Measurements from ENCODE around the gene JPH3.

JPH3 gene

DNA sequence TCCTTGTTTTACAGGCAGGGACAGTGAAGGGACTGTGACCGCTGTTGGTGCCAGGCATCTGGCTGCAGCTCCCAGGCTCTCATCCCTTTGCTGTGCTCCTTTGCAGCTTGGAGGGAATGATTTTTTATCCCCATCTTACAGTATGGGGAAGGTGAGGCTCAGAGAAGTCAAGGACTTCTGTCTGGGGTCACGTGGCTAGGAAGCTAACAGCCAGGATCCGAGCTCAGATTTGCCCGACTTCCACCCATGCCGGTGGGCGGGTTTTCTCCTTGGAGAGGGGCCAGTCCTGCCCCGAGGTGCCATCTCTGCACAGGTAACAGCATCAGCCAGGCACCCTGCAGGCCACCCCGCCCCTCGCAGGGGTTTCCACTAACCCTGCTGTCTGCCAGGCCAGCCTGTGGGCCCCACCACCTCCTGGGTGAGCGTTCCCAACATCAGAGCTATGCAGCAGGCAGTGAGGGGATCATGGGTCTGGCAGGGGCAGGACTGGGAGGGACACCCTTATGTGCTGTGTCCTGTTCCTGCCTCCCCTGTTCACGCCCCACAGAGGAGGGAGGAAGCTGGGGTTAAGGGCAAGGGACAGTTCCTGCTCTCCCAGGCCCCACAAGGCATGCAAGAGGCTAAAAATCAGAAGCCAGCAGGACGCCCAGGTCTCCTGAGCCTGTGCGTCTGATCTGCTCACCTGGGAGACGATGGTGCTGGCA, 25.4 kb downstream of the JPH3 start:
- H3K9me3 Mint-ChIP-seq: peaks cover 29% of the 10 kb centered on the region
- H3K27me3 Mint-ChIP-seq (ENCODE audit: low read depth, poor library complexity): peaks cover 20% of the 10 kb centered on the region
- DNase-seq: no peak
- no peak overlapping the region for H3K4me3 Mint-ChIP-seq
- H3K27ac Mint-ChIP-seq: no peak overlapping the region
- no peaks in the 10 kb centered on the region for H3K4me1 Mint-ChIP-seq
- peaks cover 16% of the 10 kb centered on the region for H3K36me3 Mint-ChIP-seq (ENCODE audit: low read depth)
- TF ChIP-seq CTCF (IDR thresholded peaks at IDR 0.05): no peak

DNA sequence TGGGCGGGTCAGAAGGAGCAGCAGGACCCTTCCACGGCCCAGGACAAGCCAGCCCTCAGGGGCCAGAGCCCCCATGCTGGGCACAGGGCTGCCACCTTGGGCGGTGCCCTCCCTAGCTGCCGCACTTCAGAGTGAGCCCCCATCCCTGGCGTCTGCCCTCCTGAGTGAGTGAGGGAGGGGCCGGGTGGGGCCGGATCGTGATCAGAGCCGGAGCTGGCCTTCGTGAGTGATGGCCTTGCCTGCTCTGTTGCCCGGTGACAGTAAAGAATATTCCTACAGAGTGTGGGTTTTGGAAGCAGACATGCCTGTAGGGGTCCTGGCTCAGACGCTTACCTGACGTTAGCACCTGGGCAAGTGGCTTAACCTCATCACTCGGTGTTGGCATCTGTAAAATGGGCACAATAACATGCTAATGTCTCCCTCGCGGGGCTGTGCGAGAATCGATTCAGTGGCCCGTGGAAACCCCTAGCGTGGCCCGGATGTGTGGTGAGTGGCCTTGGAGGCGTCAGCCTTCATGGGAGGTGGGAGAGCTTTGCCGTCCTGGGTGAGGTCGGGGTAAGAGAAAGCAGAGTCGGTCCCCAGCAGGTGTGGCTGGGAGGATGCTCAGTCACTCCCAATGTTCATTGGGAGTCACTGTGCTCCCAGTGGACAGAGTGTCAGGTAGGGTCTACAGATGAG, 26.1 kb downstream of the JPH3 start:
- DNase-seq: no peak
- Mint-ChIP-seq H3K4me1 (no peaks in the 10 kb centered on the region), H3K36me3 (ENCODE audit: low read depth) (peaks cover 16% of the 10 kb centered on the region), H3K27ac (no peak overlapping the region), H3K4me3 (no peak overlapping the region), H3K9me3 (peaks cover 29% of the 10 kb centered on the region), H3K27me3 (ENCODE audit: low read depth, poor library complexity) (peaks cover 20% of the 10 kb centered on the region)
- TF ChIP-seq CTCF (IDR thresholded peaks at IDR 0.05): no peak

DNA sequence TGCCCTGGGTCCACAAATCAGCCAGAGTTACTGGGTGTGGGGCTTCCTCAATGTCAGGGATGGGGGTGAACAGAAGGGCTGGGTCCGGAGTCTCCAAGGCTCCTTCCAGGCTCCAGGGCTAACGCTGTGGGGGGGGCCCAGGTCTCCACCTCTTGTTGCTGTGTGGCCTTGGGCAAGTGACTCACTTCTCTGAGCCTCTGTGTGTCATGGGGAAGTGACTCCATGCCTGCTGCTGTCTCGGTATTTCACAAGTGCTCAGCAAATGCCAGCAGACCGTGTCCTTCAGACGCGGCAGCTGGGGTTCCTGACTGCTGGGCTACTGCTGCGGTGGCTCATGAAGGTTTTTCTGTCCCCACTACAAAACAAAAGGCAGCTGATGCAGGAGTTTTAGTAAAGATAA, 26.6 kb downstream of the JPH3 start:
- peaks cover 20% of the 10 kb centered on the region for H3K27me3 Mint-ChIP-seq (ENCODE audit: low read depth, poor library complexity)
- H3K4me1 Mint-ChIP-seq: no peaks in the 10 kb centered on the region
- no peak for TF ChIP-seq CTCF (IDR thresholded peaks at IDR 0.05)
- H3K9me3 Mint-ChIP-seq: peaks cover 29% of the 10 kb centered on the region
- no peak overlapping the region for H3K4me3 Mint-ChIP-seq
- no peak overlapping the region for H3K27ac Mint-ChIP-seq
- H3K36me3 Mint-ChIP-seq (ENCODE audit: low read depth): peaks cover 16% of the 10 kb centered on the region
- no peak for DNase-seq

- Mint-ChIP-seq H3K9me3 (peaks cover 29% of the 10 kb centered on the region), H3K4me1 (no peaks in the 10 kb centered on the region), H3K27me3 (ENCODE audit: low read depth, poor library complexity) (peaks cover 32% of the 10 kb centered on the region), H3K36me3 (ENCODE audit: low read depth) (peaks cover 16% of the 10 kb centered on the region), H3K27ac (no peak overlapping the region), H3K4me3 (no peak overlapping the region)
- TF ChIP-seq CTCF (IDR thresholded peaks at IDR 0.05): no peak
- no peak for DNase-seq
Measured at GRCh38 chr16:87631067-87631466, 28.8 kb downstream of the JPH3 start.

- H3K4me3 Mint-ChIP-seq: no peak overlapping the region
- DNase-seq: no peak
- TF ChIP-seq CTCF (IDR thresholded peaks at IDR 0.05): no peak
- H3K4me1 Mint-ChIP-seq: no peaks in the 10 kb centered on the region
- peaks cover 25% of the 10 kb centered on the region for H3K9me3 Mint-ChIP-seq
- peaks cover 16% of the 10 kb centered on the region for H3K36me3 Mint-ChIP-seq (ENCODE audit: low read depth)
- peaks cover 59% of the 10 kb centered on the region for H3K27me3 Mint-ChIP-seq (ENCODE audit: low read depth, poor library complexity)
- no peak overlapping the region for H3K27ac Mint-ChIP-seq
Measured at GRCh38 chr16:87634411-87634810, 32.1 kb downstream of the JPH3 start.
